ENCODE results near the gene RNF10. TPM values are rescaled to one million over a fixed set of nuclear protein-coding genes. Genes with fewer than 3 reads are reported as not detected.
"Not testable (repeated sequence)": the region's sequence is repeated elsewhere in the genome, so short reads cannot be mapped to it uniquely, and the experiment has no call there.

Gene RNF10
- total RNA-seq, 1 donor from 2014 or later = 274 TPM

GRCh38 chr12:120599672-120600552 is 65.8 kb downstream of the RNF10 start:
- no peak for TF ChIP-seq CTCF (IDR thresholded peaks at IDR 0.05; ENCODE audit: borderline replicate concordance)
- no peak for DNase-seq
- intact Hi-C loops (cut with micrococcal nuclease) = no loop called here
- Histone ChIP-seq H3K9me3 (replicated peaks) (no peaks in the 10 kb centered on the region), H3K27ac (replicated peaks) (no peak overlapping the region), H3K36me3 (no peaks in the 10 kb centered on the region), H3K27me3 (ENCODE audit: low read depth) (peaks cover 6% of the 10 kb centered on the region), H3K4me3 (no peak overlapping the region), H3K4me1 (peaks cover 7% of the 10 kb centered on the region)

- H3K27me3 ChIP-seq (ENCODE audit: low read depth); H3K9me3 ChIP-seq (replicated peaks); H3K4me3 ChIP-seq; intact Hi-C loops (cut with micrococcal nuclease); H3K4me1 ChIP-seq; H3K27ac ChIP-seq (replicated peaks); H3K36me3 ChIP-seq; DNase-seq: not testable (repeated sequence)
These were observed 68.3 kb downstream of the RNF10 start for GRCh38 chr12:120602416-120602815.

- H3K4me1 ChIP-seq = no peaks in the 10 kb centered on the region
- no peaks in the 10 kb centered on the region for H3K36me3 ChIP-seq
- H3K27ac ChIP-seq (replicated peaks) = no peak overlapping the region
- no peak for TF ChIP-seq CTCF (IDR thresholded peaks at IDR 0.05; ENCODE audit: borderline replicate concordance)
- no peak overlapping the region for H3K4me3 ChIP-seq
- peaks cover 3% of the 10 kb centered on the region for H3K27me3 ChIP-seq (ENCODE audit: low read depth)
- H3K9me3 ChIP-seq (replicated peaks) = no peaks in the 10 kb centered on the region
- intact Hi-C loops (cut with micrococcal nuclease) = no loop called here
- no peak for DNase-seq
These were observed 76.4 kb downstream of the RNF10 start for GRCh38 chr12:120610560-120610959.

GRCh38 chr12:120611534-120611933 is 77.4 kb downstream of the RNF10 start:
- intact Hi-C loops (cut with micrococcal nuclease); H3K4me1 ChIP-seq; H3K9me3 ChIP-seq (replicated peaks); H3K27me3 ChIP-seq (ENCODE audit: low read depth); H3K27ac ChIP-seq (replicated peaks); DNase-seq; H3K4me3 ChIP-seq; H3K36me3 ChIP-seq: not testable (repeated sequence)

GRCh38 chr12:120614848-120615247 is 80.7 kb downstream of the RNF10 start:
- intact Hi-C loops (cut with micrococcal nuclease) = no loop called here
- no peak for TF ChIP-seq CTCF (IDR thresholded peaks at IDR 0.05; ENCODE audit: borderline replicate concordance)
- no peaks in the 10 kb centered on the region for H3K36me3 ChIP-seq
- no peak overlapping the region for H3K4me3 ChIP-seq
- no peak overlapping the region for H3K27ac ChIP-seq (replicated peaks)
- DNase-seq = no peak
- H3K9me3 ChIP-seq (replicated peaks) = no peaks in the 10 kb centered on the region
- H3K4me1 ChIP-seq = no peaks in the 10 kb centered on the region
- peaks cover 28% of the 10 kb centered on the region for H3K27me3 ChIP-seq (ENCODE audit: low read depth)

- H3K27me3 ChIP-seq (ENCODE audit: low read depth) = peaks cover 45% of the 10 kb centered on the region
- H3K36me3 ChIP-seq; intact Hi-C loops (cut with micrococcal nuclease); H3K27ac ChIP-seq (replicated peaks); H3K9me3 ChIP-seq (replicated peaks); H3K4me3 ChIP-seq; H3K4me1 ChIP-seq; DNase-seq: not testable (repeated sequence)
These were observed 83.0 kb downstream of the RNF10 start for GRCh38 chr12:120617193-120617592.

- peaks cover 45% of the 10 kb centered on the region for H3K27me3 ChIP-seq (ENCODE audit: low read depth)
- H3K36me3 ChIP-seq; H3K27ac ChIP-seq (replicated peaks); H3K9me3 ChIP-seq (replicated peaks); H3K4me3 ChIP-seq; DNase-seq; intact Hi-C loops (cut with micrococcal nuclease); H3K4me1 ChIP-seq: not testable (repeated sequence)
These were observed 83.6 kb downstream of the RNF10 start for GRCh38 chr12:120617767-120618166.
